IMR-90 (cell line): ENCODE data around the gene AGGF1. TPM values are rescaled to one million over a fixed set of nuclear protein-coding genes. Genes with fewer than 3 reads are reported as not detected.

Experiments used
- ATAC-seq: fragments of 200-7000 bp; cut with Tn5 transposase; 2 replicates; pipeline ENCODE4 v1.9.1; 2020; ENCODE audit warnings: low read depth, mild to moderate bottlenecking, moderate library complexity
- BruUV-seq: library from RNA; stranded (reverse); fragments of 400-500 nt; replicated peaks from 2 replicates; lab custom pipeline; 2021; lab: Mats Ljungman, UMichigan
- CTCF ChIA-PET: fragments of 300-600 bp; formaldehyde crosslinking; extraction: SDS; loops from one replicate; lab custom pipeline; 2021; ENCODE audit warnings: antibody characterized with exemption; lab: Yijun Ruan, JAX
- POLR2A ChIA-PET: fragments of 300-600 bp; sonication (Branson Sonifier 250); formaldehyde crosslinking; loops from one replicate; lab custom pipeline; 2022; ENCODE audit warnings: antibody characterized with exemption; ENCODE audit not compliant: unreplicated experiment; lab: Charles Lee
- DNase-seq: peaks from one replicate; pipeline ENCODE4 v3.0.0; 2013
- H2AFZ ChIP-seq: replicated peaks from 2 replicates; pipeline ENCODE3; 2013; ENCODE audit warnings: low read length, mild to moderate bottlenecking; ENCODE audit not compliant: poor library complexity
- H2AK5ac ChIP-seq: 2 replicates; pipeline ENCODE4 v1.6.1; 2013; ENCODE audit warnings: low read depth, low read length, inconsistent platforms
- H2AK9ac ChIP-seq: replicated peaks from 2 replicates; pipeline ENCODE3; 2013; ENCODE audit warnings: mild to moderate bottlenecking, low read depth, low read length, moderate library complexity; ENCODE audit not compliant: poor library complexity
- H2BK120ac ChIP-seq: 2 replicates; pipeline ENCODE4 v1.6.1; 2013; ENCODE audit warnings: low read depth, low read length, inconsistent platforms
- H2BK15ac ChIP-seq: 3 replicates; pipeline ENCODE4 v1.6.1; 2013; ENCODE audit warnings: low read depth, low read length, inconsistent platforms
- H2BK20ac ChIP-seq: 2 replicates; pipeline ENCODE4 v1.6.1; 2013; ENCODE audit warnings: low read depth, mild to moderate bottlenecking, inconsistent platforms, low read length, moderate library complexity
- H2BK5ac ChIP-seq: 2 replicates; pipeline ENCODE4 v1.6.1; 2013; ENCODE audit warnings: mild to moderate bottlenecking, low read depth, low read length, inconsistent platforms; ENCODE audit not compliant: poor library complexity, severe bottlenecking
- H3K14ac ChIP-seq: replicated peaks from 2 replicates; pipeline ENCODE4 v1.6.1; 2013; ENCODE audit warnings: low read depth, low read length, inconsistent platforms
- H3K18ac ChIP-seq: 2 replicates; pipeline ENCODE4 v1.6.1; 2013; ENCODE audit warnings: low read depth, low read length, control low read depth
- H3K23ac ChIP-seq: 2 replicates; pipeline ENCODE4 v1.6.1; 2013; ENCODE audit warnings: low read depth, low read length, inconsistent platforms
- H3K27ac ChIP-seq: 2 replicates; pipeline ENCODE4 v1.5.1; 2013; ENCODE audit warnings: mild to moderate bottlenecking, control low read depth, low read length; ENCODE audit not compliant: insufficient read depth
- H3K27me3 ChIP-seq: 2 replicates; pipeline ENCODE4 v1.6.1; 2013; ENCODE audit warnings: low read length; ENCODE audit not compliant: control insufficient read depth, insufficient read depth
- H3K36me3 ChIP-seq: 2 replicates; pipeline ENCODE4 v1.6.1; 2013; ENCODE audit warnings: low read length, mixed read lengths; ENCODE audit not compliant: control insufficient read depth, insufficient read depth
- H3K4ac ChIP-seq: 2 replicates; pipeline ENCODE4 v1.6.1; 2013; ENCODE audit warnings: low read depth, low read length, inconsistent platforms
- H3K4me1 ChIP-seq: 2 replicates; pipeline ENCODE4 v1.6.1; 2013; ENCODE audit warnings: low read length, mixed read lengths; ENCODE audit not compliant: control insufficient read depth, insufficient read depth
- H3K4me2 ChIP-seq: 2 replicates; pipeline ENCODE4 v1.6.1; 2013; ENCODE audit warnings: low read depth, mild to moderate bottlenecking, control low read depth, low read length, moderate library complexity
- H3K4me3 ChIP-seq: 2 replicates; pipeline ENCODE4 v1.5.1; 2013; ENCODE audit warnings: low read depth, mild to moderate bottlenecking, control low read depth, low read length, moderate library complexity; ENCODE audit not compliant: insufficient read depth
- H3K56ac ChIP-seq: 2 replicates; pipeline ENCODE4 v1.6.1; 2013; ENCODE audit warnings: low read length, inconsistent platforms; ENCODE audit not compliant: insufficient read depth; ENCODE audit errors: extremely low read depth
- H3K79me1 ChIP-seq, 2 experiments: 2 replicates each; pipeline ENCODE4 v1.6.1; 2013; ENCODE audit warnings: low read length in 2 of 2, inconsistent platforms in 1 of 2, low read depth in 1 of 2
- H3K9ac ChIP-seq: 2 replicates; pipeline ENCODE4 v1.6.1; 2013; ENCODE audit warnings: low read depth, low read length, control low read depth
- H3K9me1 ChIP-seq: 2 replicates; pipeline ENCODE4 v1.6.1; 2013; ENCODE audit warnings: low read length, inconsistent platforms; ENCODE audit not compliant: insufficient read depth
- H3K9me3 ChIP-seq: 2 replicates; pipeline ENCODE4 v1.6.1; 2013; ENCODE audit warnings: low read length; ENCODE audit not compliant: control insufficient read depth, insufficient read depth
- H4K20me1 ChIP-seq: 2 replicates; pipeline ENCODE4 v1.6.1; 2013; ENCODE audit warnings: low read length, inconsistent platforms; ENCODE audit not compliant: insufficient read depth
- H4K5ac ChIP-seq: 2 replicates; pipeline ENCODE4 v1.6.1; 2013; ENCODE audit warnings: mild to moderate bottlenecking, low read depth, low read length, control low read depth
- H4K8ac ChIP-seq, 2 experiments: 2 replicates each; pipeline ENCODE4 v1.6.1; 2013; ENCODE audit warnings: low read depth in 2 of 2, low read length in 2 of 2, control low read depth in 1 of 2, inconsistent platforms in 1 of 2
- H4K91ac ChIP-seq: 2 replicates; pipeline ENCODE4 v1.6.1; 2013; ENCODE audit warnings: low read depth, low read length, inconsistent platforms; ENCODE audit not compliant: insufficient read depth
- BHLHE40 ChIP-seq: fragments of 150-350 bp; IDR thresholded peaks from 2 replicates; pipeline ENCODE4 v1.6.1; 2016; ENCODE audit warnings: mild to moderate bottlenecking, low read depth, low read length
- MAFK ChIP-seq: IDR thresholded peaks from 2 replicates; pipeline ENCODE4 v1.6.1; 2012; ENCODE audit warnings: low read depth, low read length, improper control_type of control experiment
- RAD21 ChIP-seq: IDR thresholded peaks from 2 replicates; pipeline ENCODE4 v1.6.1; 2012; ENCODE audit warnings: low read length, improper control_type of control experiment
- WGBS, 2 experiments: methylation state at CpG; one replicate each; pipeline versions ENCODE4 v1.1.5 to v1.1.7; 2013; ENCODE audit warnings: missing lambda C conversion rate in 2 of 2; ENCODE audit not compliant: insufficient read length in 1 of 2; ENCODE audit errors: extremely low coverage in 2 of 2; 5-methylcytosine and 5-hydroxymethylcytosine counted together
- dilution Hi-C: fragments of 300-500 bp; cut with HindIII; formaldehyde crosslinking; loops from one replicate; pipeline ENCODE4 v1.14.3; 2018; ENCODE audit warnings: low sequenced_read_pairs; ENCODE audit not compliant: unreplicated experiment
- in situ Hi-C: fragments of 300-500 bp; cut with MboI; formaldehyde crosslinking; loops from 3 replicates; pipeline ENCODE4 v1.14.3; 2019; ENCODE audit warnings: low sequenced_read_pairs, inconsistent platforms, mixed read lengths
- intact Hi-C: fragments of 100-400 bp; cut with micrococcal nuclease; formaldehyde crosslinking; loops from 2 replicates; pipeline ENCODE4 v1.10.0; 2022
- polyA plus RNA-seq, 3 experiments: library from polyadenylated mRNA; depleted of rRNA; stranded (reverse); fragments of >200 nt; gene quantifications; 2 replicates each; pipeline ENCODE4 v1.2.3, GENCODE V29; 2012; ENCODE audit warnings: low replicate concordance in 1 of 3
- total RNA-seq: library from RNA; depleted of rRNA; stranded (reverse); fragments of >200 nt; gene quantifications from 2 replicates; pipeline ENCODE4 v1.2.3, GENCODE V29; 2012
- TF ChIP-seq, protein P1 (sequence below): fragments of 150-350 bp; IDR thresholded peaks from 2 replicates; pipeline ENCODE4 v1.6.1; 2016; ENCODE audit warnings: low read depth, mild to moderate bottlenecking, low read length, moderate library complexity, borderline replicate concordance
- TF ChIP-seq, protein P2 (sequence below): fragments of 150-350 bp; IDR thresholded peaks from 2 replicates; pipeline ENCODE4 v1.6.1; 2017; ENCODE audit warnings: mild to moderate bottlenecking, antibody characterized with exemption, low read length, low read depth

Gene AGGF1
- total and polyA plus RNA-seq, 2 of the 4 experiments (the other 2 are of a cell fraction) = 7.3 to 8.4 TPM

GRCh38 chr5:77046416-77047073 lies 16.3 kb downstream of the AGGF1 start:
- CTCF ChIA-PET = no interaction called here
- H3K14ac ChIP-seq = no peak overlapping the region
- WGBS, 2 experiments = no CpG with 5 or more reads among the region's 1 CpG

More at GRCh38 chr5:77046416-77047073, 16.3 kb downstream of the AGGF1 start:
- Histone ChIP-seq H3K9ac (no peak overlapping the region), H2AK5ac (no peak overlapping the region), H2BK120ac (no peak overlapping the region), H3K4me1 (no peaks in the 10 kb centered on the region), H3K4me3 (no peak overlapping the region), H2BK15ac (no peak overlapping the region), H4K91ac (no peak overlapping the region), H3K27me3 (no peaks in the 10 kb centered on the region), H3K36me3 (peaks cover 11% of the 10 kb centered on the region), H4K8ac (no peak overlapping the region), H3K56ac (no peak overlapping the region), H2BK5ac (no peak overlapping the region), H3K23ac (no peak overlapping the region), H3K9me1 (peaks cover 3% of the 10 kb centered on the region; the same call in 1 of the 2 replicates), H2BK20ac (no peak overlapping the region), H3K4ac (no peak overlapping the region), H3K9me3 (no peaks in the 10 kb centered on the region), H3K18ac (no peak overlapping the region), H3K27ac (no peak overlapping the region), H2AK9ac (no peak overlapping the region), H2AFZ (no peak overlapping the region), H4K5ac (no peak overlapping the region), H4K20me1 (no peaks in the 10 kb centered on the region), H3K4me2 (no peak overlapping the region), H3K79me1 (no peaks in the 10 kb centered on the region; a peak in 1 of 4 replicates)
- intact Hi-C loops = no loop called here
- ATAC-seq (no peak), DNase-seq (no peak)
- in situ Hi-C loops = no loop called here
- dilution Hi-C loops = no loop called here
- TF ChIP-seq, protein P1, sequence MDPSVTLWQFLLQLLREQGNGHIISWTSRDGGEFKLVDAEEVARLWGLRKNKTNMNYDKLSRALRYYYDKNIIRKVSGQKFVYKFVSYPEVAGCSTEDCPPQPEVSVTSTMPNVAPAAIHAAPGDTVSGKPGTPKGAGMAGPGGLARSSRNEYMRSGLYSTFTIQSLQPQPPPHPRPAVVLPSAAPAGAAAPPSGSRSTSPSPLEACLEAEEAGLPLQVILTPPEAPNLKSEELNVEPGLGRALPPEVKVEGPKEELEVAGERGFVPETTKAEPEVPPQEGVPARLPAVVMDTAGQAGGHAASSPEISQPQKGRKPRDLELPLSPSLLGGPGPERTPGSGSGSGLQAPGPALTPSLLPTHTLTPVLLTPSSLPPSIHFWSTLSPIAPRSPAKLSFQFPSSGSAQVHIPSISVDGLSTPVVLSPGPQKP = no peak
- no peak for TF ChIP-seq RAD21
- TF ChIP-seq MAFK = no peak
- TF ChIP-seq BHLHE40 = no peak
- TF ChIP-seq, protein P2, sequence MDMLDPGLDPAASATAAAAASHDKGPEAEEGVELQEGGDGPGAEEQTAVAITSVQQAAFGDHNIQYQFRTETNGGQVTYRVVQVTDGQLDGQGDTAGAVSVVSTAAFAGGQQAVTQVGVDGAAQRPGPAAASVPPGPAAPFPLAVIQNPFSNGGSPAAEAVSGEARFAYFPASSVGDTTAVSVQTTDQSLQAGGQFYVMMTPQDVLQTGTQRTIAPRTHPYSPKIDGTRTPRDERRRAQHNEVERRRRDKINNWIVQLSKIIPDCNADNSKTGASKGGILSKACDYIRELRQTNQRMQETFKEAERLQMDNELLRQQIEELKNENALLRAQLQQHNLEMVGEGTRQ = no peak
- no TSS peak for BruUV-seq
- POLR2A ChIA-PET = no interaction called here
